22Rv1 (cell line): Measurements from ENCODE around the gene CARNS1.

Experiments used
- H3K27ac ChIP-seq: fragments of 450-650 bp; 2 replicates; pipeline ENCODE4 v1.5.1; 2017
- ZFX ChIP-seq: fragments of 450-650 bp; IDR thresholded peaks from 2 replicates; pipeline ENCODE4 v1.6.1; 2017; ENCODE audit warnings: antibody characterized with exemption, borderline replicate concordance
- TF ChIP-seq, protein P1 (sequence below): fragments of 450-650 bp; IDR thresholded peaks from 2 replicates; pipeline ENCODE4 v1.5.1; 2017; ENCODE audit warnings: mild to moderate bottlenecking

The CARNS1 gene

DNA sequence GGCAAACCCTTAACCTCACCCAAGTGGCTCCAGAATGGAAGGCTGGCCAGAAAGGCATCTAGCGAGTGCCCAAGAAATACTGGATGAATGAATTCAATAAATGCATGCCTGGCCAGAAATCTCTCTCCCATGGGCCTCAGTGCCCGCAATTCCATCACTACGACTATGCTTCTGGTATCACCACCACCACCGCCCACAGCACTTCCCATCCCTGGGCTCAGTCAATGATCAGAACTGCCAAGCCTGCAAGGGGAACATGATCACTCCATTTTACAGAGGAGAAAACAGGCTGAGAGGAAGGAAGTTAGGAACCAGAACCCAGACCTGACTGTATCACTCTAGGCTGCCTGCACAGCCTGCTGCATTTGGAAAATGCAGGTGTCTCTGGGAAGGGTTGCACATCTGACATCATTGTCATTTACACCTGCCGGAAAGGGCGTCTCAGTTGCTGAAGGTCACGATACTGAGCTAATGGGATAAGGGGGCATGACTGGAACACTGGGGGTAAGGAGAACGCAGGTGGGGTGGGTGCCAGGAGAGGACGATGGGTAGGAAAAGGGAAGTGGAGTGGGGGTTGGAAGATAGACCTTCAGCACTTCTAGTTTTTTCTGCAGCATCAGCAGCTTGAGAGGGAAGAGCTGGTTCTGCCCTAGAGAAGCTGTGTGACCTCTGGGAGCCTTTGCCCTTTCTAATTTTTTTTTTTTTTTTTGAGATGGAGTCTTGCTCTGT, 33.8 kb downstream of the CARNS1 start:
- no peak overlapping the region for H3K27ac ChIP-seq
- TF ChIP-seq, protein P1, sequence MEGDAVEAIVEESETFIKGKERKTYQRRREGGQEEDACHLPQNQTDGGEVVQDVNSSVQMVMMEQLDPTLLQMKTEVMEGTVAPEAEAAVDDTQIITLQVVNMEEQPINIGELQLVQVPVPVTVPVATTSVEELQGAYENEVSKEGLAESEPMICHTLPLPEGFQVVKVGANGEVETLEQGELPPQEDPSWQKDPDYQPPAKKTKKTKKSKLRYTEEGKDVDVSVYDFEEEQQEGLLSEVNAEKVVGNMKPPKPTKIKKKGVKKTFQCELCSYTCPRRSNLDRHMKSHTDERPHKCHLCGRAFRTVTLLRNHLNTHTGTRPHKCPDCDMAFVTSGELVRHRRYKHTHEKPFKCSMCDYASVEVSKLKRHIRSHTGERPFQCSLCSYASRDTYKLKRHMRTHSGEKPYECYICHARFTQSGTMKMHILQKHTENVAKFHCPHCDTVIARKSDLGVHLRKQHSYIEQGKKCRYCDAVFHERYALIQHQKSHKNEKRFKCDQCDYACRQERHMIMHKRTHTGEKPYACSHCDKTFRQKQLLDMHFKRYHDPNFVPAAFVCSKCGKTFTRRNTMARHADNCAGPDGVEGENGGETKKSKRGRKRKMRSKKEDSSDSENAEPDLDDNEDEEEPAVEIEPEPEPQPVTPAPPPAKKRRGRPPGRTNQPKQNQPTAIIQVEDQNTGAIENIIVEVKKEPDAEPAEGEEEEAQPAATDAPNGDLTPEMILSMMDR, result no peak
- TF ChIP-seq ZFX, result no peak

DNA sequence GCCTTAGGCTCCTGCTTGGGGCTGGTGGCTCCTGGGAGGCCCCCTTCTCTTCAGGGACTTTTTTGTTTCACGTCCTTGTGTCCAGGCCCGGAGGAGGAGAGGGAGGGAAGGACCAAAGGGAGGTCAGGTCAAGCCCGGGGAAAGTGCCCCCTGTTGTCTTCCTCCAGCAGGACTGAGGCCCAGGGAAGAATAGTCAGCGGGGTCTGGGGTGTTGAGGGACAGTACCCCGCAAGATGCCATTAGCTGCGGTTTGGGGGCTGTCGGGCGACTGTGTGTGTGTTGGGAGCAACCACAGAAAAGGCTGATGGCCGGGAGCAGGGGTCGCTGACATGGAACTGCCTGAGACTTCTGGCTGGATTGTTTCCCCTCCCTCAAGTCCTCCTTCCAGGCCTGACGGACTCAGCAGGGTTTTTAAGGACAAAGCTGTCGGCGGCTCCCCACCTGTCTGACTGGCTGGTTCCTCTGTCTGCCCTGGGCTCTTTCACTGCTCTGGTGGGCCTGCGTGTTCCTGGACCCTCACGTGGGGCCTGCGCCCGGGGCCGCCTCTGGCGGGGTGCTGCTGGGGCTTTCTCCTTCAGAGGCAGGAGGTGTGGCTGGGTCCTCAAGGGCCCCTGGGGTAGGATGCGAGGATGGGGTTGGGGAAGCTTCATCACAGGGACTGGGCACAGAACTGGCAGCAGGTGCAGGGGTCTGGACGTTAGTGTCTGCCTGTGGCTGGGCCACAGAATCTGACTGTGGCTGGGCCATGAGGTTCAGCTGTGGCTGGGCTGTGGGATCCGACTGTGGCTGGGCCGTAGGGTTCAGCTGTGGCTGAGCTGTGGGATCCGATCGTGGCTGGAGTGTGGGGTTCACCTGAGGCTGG, 35.5 kb downstream of the CARNS1 start:
- no peak overlapping the region for H3K27ac ChIP-seq
- no peak for TF ChIP-seq ZFX
- TF ChIP-seq, protein P1, result no peak

DNA sequence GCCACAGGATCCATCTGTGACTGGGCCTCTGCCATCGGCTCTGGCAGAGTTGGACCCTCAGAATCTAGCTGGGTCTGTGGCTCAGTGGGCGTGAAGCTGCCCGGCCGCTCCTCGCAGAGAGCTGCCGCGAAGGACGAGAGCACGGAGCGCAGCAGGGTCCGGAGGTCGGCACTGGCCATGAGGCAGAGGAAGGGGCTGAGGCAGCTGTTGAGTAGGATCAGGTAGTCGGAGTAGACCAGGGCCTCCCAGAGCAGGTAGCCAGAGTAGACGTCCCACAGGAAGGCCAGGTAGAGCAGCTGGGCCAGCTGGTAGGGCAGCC, 36.1 kb downstream of the CARNS1 start:
- TF ChIP-seq, protein P1, result no peak
- no peak for TF ChIP-seq ZFX
- peak overlapping the region; percentile 61; the same call in 1 of the 2 replicates for H3K27ac ChIP-seq

DNA sequence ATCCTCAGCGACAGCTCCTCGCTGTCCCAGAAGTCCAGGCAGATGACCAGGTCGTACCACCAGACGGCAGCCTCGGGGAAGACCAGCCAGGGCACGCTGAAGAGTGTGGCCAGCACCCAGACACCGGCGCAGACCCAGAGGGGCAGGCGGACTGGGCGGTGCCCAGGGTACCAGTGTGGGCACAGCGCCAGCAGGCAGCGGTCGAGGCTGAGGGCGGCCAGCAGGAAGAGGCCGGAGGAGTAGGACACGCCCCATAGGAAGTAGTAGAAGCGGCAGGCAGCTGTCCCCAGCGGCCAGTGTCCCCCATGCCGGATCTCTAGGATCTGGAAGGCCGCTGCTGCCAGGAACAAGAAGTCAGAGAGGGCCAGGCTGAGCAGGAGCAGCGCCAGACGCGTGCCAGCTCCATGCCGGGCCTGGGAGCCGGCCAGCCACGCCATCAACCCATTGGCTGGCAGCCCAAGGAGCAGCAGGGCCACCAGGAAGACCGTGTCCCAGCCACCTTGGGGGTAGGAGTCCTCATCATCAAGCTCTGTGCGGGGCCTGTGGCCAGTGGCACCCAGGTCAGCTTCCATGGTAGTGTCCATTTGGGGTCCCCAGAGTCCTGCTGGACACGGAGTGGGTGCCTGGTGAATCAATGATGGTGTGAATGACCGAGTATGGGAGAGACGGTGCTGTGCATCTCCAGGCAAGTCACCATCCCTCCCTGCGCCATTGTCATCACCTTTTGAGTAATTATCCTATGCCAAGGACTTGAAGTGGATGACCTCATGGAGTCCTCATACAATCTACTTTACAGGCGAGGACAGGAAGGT, 36.9 kb downstream of the CARNS1 start, which contains the start of gene GPR152:
Gene GPR152, minus strand, starts transcription at position 589 of the 812 bp plus-strand sequence. Its CDS starts 5 bp downstream, at position 584.
- H3K27ac ChIP-seq, result peak within 1 kb of the TSS; percentile 61
- no peak for TF ChIP-seq ZFX
- TF ChIP-seq, protein P1, result 0 out of 2 replicates have a peak, but pooled peaks have one; percentile 13

DNA sequence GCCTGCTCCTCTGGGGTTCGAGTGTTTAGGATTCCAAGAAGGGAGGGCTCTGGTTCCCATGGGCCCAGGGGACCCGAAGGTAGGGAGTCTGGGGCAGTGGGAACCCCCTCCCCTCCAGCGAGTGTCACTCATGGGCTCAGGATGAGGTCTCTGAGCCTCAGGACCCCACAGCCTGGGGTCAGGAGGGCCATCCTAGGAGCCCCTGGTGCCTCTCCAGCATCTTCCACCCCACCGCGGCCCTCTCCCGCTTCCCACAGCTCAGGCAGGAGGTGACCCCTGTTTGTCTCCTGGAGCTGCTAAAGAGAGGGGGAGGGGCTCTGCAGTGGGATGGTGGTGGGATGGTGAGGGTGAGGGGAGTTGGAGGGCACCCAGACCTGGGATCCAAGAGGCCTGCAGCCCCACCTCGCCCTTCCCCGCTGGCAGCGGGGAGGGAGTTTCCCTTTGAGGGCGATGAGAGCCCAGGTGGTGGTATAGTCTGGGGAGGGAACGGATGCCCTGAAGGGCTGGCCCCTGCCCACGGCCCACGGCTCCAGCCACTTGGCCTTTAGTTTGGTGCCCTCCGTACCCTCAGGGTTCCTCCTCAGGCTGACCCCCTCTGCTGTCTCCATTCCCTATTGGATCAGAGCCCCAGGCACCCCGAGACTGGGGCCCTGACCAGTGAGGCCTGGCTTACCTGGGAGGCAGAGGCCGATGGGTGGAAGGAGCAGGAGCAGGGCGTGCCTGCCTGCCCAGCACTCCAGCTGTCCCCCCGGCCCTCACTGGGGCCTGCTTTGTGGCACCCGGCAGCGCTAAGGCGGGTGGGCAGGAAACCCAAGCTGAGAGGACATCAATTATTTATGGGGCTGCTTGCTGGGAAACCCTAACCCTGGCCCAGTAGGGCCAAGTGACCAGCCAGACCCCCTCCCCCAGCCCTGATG, 38.6 kb downstream of the CARNS1 start:
- no peak for TF ChIP-seq ZFX
- TF ChIP-seq, protein P1, result no peak
- H3K27ac ChIP-seq, result no peak overlapping the region

DNA sequence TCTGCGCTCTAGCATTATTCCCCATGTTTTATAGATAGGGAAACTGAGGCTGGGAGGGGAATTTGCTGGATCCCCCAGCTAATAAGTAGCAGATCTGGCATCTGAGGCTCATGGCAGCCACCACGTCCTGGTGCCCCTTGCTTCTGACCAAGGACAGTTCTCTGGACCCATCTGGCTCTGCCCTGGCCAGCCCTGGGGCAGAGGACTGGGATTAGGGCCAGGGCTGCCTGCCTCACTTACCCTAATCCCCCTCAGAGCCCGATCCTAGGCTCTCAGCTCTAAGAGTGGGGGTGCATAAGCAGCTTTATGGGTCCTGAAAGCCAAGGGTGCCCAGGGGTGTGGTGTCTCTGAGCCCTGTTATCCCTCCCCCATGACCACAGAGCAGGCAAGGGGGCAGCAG, 39.6 kb downstream of the CARNS1 start, which contains the start of gene CABP4:
Gene CABP4, plus strand, starts transcription at position 301 of the 400 bp plus-strand sequence. Its CDS starts 70 bp downstream, at position 371.
- H3K27ac ChIP-seq, result no peak within 1 kb of the TSS
- TF ChIP-seq ZFX, result no peak
- TF ChIP-seq, protein P1, result no peak
